Activated CD8-positive, alpha-beta memory T cell treated with anti-CD3 and anti-CD28 coated beads for 36 hours (primary cell): ENCODE results near the gene PDE4B. TPM values are rescaled to one million over a fixed set of nuclear protein-coding genes. Genes with fewer than 3 reads are reported as not detected.

Experiments used
- CTCF ChIA-PET: fragments of 350-600 bp; sonication (Branson Sonifier 250); formaldehyde crosslinking; loops from one replicate; lab custom pipeline; 2021; ENCODE audit warnings: antibody characterized with exemption; lab: Charles Lee
- POLR2A ChIA-PET: fragments of 350-600 bp; sonication (Branson Sonifier 250); formaldehyde crosslinking; loops from one replicate; lab custom pipeline; 2021; ENCODE audit warnings: antibody characterized with exemption; lab: Charles Lee
- total RNA-seq, 2 experiments: library from RNA; stranded (reverse); gene quantifications; one replicate each; pipeline ENCODE4 v1.2.3, GENCODE V29; 2021

Gene PDE4B
- total RNA-seq = 10 to 100 TPM; 32.2 to 33.8 TPM

DNA sequence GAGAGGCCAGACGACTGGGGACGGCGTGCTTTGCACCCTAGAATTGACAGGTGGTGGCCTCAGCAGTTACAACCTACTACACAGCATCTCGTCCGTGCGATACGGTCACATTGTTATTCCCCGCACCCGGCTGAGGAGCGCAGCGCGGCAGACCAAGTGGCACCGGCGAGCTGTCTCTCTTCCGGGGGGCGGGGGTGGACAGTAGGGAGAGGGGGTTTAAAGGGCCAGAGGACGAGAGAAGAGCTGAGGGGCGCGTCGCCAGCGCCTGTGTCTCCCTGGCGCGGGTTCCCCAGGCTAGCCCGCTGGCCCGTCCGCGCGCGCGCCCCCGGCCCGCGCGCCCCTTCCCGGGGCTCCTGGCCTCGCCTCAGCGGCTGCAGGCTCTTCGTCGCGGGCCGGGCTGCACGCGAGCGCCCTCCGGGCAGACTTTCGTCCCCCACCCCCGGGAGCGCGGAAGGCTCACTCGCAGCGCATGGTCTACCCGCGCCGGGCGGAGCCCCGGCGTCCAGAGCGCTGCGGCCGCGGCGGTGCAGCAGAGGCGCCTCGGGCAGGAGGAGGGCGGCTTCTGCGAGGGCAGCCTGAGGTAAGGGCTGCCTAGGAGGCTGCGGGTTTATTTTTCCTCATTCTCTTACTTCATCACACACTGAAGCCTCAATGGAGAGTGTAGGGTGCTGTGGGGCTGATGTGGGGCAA lies at the start of gene PDE4B:
Gene PDE4B (plus strand): TSS at position 227 of the 690 bp plus-strand sequence.
- CTCF ChIA-PET = no interaction called here
- POLR2A ChIA-PET = interaction anchor here (0.7 kb wide), 1 partner anchor 1891 kb away, joined by 3 read pairs; no protein-coding TSS in a partner anchor

DNA sequence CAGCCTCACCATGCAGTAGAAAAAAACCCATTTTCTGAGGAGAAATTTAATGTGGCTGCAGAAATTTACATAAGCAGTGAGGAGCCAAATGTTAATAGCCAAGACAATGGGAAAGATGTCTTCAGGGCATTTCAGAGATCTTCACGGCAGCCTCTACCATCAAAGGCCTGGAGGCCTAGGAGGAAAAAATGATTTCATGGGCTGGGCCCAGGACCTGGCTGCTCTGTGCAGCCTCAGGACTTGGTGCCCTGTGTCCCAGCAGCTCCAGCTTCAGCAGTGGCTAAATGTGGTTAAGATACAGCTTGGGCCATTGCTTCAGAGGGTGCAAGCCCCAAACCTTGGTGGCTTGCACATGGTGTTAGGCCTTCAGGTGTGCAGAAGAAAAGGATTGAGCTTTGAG lies 48.0 kb upstream of the PDE4B start:
- POLR2A ChIA-PET = no interaction called here
- CTCF ChIA-PET = no interaction called here

DNA sequence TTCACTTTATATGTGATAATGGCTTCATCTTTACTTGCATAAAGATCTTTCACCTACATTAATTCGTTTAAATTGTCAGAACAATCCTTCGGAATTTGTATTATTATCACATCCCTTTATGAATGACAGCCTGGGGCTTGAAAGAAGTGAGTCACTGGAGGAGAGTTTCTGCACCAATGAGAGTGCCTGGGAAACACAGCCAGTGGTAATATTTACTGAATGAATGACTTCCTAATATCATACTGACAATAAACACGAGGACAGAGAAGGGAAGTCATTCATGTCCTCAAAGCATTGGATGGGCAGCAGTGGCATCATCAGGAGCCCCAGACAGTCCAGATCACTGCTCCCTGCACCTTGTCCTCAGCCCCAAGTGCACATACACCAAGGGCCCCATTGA lies 40.7 kb upstream of the PDE4B start:
- CTCF ChIA-PET = no interaction called here

DNA sequence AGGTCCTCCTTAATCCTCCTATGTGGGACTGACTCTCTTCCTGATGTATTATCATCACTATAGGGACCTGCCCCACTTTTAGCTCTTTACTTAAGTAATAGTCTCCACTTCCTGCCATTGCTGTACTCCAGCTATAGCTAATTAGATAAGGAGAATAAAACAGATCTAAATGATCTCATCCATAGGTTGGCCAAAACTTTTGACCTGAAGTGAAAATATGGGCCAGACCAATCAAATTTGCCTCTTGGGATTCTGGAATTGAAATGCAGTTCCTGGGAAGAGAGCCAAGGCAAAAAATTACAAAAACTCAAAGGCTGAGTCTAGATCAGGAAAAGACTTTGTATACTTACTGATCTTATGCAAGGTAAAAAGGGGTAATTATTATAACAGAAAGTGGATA lies 36.1 kb upstream of the PDE4B start:
- ChIA-PET POLR2A (no interaction called here), CTCF (no interaction called here)

More for the DNA sequence above, 40.7 kb upstream of the PDE4B start:
- POLR2A ChIA-PET = no interaction called here

DNA sequence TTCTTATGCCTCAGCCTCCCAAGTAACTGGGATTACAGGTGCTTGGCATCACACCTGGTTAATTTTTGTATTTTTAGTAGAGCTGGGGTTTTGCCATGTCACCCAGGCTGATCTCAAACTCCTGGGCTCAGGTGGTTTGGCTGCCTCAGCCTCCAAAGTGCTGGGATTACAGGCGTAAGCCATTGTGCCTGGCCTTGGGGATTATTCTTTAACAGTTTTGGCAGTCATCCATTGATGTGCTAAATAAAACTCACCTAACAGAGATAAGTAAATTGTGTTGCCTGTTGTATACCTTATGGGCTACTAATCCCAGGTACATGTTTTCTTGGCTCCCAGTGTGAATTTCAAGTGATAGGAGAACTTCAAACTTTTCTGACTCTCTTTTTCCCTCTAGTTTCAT lies 35.2 kb upstream of the PDE4B start:
- CTCF ChIA-PET = no interaction called here
- POLR2A ChIA-PET = no interaction called here

DNA sequence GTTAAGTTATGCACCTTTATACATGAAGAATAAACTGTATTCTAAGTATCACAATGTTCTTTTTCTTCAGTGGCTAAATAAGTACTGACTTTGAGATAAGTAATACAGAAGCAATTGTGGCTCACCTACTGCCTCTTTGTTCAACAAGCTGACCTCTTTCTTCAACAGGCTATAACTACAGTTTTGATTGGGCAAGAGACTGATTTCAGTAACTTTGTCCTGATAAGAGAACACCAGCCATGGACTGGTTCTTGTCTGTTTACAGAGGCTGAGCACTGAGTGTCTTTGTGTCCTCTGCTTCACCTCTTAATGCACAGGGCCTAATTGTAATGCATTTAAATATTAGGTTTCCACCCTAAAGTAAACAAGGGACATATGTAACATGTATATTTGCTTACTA lies 34.6 kb upstream of the PDE4B start:
- CTCF ChIA-PET = no interaction called here
- POLR2A ChIA-PET = no interaction called here

DNA sequence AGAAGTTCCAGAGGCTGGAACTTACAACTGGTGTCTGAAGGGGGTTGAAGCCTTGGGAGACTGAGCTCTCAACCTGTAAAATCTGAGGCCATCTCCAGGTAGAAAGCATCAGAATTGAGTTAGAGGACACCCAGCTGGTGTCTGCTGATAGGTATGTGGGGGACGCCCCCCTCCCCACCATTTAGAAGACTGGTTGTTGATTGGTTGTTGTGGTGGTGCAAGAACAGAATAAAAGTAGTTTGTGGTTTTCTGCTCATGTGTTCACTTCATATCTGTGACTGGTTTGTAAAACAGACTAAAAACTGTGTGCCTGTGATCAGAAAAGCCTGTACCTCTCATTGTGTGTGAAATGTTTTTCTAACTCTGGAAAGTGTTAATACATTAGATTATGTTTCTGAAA lies 33.2 kb upstream of the PDE4B start:
- POLR2A ChIA-PET = no interaction called here
- CTCF ChIA-PET = no interaction called here

DNA sequence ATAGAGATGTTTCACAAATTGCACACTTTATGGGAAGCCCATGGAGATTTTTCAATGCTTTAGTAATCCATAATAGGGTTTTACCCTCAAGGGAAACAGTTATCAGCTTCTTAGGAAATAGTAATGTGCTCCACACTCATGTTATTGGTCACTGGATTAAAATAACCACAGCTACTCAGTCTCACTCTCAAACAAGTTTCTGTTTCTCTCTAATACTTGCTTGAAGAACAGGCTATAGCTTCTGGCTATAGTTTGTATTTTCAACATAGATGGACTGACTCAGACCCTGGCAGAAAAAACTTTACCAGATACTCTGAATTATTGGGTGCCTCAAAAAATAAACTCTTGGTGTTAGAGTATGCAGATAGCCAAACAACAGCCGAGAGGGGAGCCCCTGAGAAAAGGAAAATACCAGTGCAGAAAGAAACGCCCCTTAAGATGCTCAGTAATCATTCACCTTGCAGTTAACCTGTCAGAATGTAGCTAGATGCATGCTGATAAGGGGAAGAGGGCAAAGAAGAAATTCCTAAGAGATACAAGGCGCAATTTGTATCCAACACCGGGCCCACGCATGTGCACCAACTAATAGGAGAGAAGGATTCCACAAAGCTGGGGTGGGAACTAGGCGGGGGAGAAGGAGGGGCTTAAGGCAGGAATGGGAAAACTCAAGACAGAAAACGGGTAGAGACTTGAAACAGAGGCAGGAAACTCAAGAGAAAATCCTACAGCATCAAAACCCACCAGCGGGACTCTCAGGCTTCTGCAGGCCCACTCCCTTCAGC lies 30.4 kb upstream of the PDE4B start:
- ChIA-PET CTCF (no interaction called here), POLR2A (no interaction called here)

DNA sequence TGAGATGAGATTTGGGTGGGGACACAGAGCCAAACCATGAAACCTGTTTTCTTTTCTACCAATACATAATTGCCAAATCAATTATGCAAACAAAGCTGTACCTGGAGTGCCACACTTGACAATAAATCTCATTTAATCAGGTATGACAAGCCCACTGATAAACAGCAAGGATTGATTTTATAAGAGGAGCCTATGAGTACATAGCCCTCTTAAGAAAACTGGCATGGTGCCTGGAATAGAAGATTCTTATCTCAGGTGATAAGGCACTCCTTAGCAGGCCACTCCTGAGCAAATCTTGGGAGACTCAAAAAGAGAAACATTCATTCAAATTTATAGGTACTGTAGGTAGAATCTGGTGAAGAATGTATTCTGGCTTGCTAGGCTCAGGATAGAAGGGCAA lies 28.6 kb upstream of the PDE4B start:
- CTCF ChIA-PET = no interaction called here
- POLR2A ChIA-PET = no interaction called here

DNA sequence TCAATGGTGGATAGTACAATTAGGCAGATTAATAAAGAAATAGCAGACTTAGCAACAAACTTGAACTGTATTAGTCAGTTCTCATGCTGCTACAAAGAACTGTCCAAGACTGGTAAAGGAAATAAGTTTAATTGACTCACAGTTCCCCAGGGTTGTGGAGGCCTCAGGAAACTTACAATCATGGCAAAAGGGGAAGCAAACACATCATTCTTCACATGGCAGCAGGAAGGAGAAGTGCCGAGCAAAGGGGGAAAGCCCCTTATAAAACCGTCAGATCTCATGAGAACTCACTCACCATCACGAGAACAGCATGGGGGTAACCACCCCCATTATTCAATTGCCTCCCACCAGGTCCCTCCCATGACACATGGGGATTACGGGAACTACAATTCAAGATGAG lies 27.1 kb upstream of the PDE4B start:
- POLR2A ChIA-PET = no interaction called here
- CTCF ChIA-PET = no interaction called here

DNA sequence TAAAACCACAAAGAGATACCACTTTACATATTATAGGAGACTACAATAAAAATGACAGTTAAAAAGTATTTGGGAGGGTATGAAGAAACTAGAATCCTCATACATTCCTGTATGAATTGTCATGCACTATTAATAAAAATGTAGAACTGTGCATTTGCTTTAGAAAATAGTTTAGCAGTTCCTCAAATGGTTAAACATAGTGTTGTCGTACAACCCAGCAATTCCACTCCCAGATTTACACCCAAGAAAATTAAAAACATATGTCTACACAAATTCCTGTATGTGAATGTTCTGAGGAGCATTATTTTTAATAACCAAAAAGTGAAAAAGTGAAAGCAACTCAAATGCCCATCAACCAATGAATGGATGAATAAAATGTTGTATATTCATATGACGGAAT lies 23.1 kb upstream of the PDE4B start:
- POLR2A ChIA-PET = no interaction called here
- CTCF ChIA-PET = no interaction called here

DNA sequence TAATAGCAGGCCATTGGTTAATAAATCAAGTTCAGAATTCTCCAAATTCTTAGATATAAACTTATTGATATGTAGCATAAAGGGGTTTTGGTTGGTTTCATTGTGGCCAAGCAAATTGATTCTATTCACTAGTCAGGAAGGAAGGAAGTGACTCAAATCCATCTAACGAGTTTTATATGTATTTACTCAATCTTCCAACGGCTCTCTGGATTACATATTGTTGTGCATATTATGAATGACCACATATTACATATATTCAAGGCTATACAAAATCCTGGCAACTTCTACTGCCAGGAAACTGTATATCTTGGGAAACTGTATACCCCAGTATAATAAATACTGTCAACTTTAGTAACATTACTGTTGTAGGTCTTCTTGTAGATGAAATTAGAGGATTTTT lies 20.1 kb upstream of the PDE4B start:
- CTCF ChIA-PET = no interaction called here
- POLR2A ChIA-PET = no interaction called here

DNA sequence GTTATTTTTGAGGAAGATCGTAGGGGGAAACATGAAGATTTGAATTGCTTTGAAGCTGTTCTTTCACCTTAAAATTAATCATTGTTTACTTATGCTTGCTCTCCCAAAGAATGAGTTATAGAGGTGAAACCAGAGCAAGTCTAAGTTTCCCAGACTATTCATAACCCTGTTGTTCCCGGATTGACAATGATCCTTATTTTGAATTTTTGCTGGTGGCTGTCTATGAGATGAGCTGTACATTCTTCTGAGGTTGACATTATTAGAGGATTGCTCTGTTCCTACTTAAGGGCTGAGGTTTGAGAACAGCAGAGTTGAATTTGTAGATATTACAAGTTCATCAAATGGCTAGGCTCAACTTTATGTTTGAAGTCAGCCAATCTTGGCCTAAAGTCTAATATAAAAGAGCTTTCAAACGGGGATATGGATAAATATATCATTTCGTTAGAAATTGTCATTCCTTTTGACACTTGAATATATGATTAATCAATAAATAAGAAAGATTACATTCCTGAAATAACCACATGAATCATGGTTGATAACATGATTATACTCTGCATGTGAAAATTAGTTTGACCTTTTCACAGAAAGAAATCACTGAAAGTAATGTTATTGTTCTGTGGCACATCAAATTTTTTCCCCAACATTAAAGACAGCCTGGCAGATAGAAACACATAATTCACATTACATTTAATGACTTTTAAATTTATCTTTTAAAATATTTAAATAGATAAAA lies 19.1 kb upstream of the PDE4B start:
- POLR2A ChIA-PET = no interaction called here
- CTCF ChIA-PET = no interaction called here

DNA sequence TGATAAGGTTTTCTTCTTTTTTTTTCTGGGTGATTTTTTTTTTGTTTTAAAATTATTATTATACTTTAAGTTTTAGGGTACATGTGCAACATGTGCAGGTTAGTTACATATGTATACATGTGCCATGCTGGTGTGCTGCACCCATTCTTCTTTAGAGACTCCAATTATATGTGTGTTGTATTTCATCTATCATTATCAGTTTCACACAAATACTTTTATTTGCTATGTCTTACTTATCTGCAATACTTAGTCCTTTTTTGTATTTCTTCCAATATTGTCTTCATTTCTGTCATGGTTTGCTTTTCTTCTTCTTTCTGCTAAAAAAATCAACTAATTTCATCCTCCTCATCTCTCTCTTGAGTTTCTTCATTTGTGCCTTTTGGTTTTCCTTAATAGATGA lies 3.9 kb upstream of the PDE4B start:
- CTCF ChIA-PET = no interaction called here

DNA sequence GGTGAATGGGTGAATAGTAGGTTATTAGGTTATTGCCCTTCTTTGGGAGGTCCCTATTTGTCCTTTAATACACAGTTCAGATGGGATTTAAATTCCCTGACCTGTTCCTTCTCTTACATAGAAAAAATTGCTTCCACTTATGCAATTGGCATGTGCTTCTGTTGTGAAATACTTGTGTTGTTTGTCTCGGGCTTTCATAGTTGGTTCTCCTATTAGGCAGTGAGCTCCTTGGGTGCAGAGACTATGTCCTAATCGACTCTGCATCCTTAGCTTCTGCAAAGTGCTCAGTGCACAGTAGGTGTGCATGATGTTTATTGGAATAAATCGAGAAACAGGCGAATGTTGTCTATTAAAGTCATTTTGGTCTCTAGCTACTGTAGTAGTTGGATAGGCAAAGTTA lies 1.3 kb upstream of the PDE4B start:
- POLR2A ChIA-PET = no interaction called here
- CTCF ChIA-PET = no interaction called here

More for the DNA sequence above, 3.9 kb upstream of the PDE4B start:
- POLR2A ChIA-PET = no interaction called here

DNA sequence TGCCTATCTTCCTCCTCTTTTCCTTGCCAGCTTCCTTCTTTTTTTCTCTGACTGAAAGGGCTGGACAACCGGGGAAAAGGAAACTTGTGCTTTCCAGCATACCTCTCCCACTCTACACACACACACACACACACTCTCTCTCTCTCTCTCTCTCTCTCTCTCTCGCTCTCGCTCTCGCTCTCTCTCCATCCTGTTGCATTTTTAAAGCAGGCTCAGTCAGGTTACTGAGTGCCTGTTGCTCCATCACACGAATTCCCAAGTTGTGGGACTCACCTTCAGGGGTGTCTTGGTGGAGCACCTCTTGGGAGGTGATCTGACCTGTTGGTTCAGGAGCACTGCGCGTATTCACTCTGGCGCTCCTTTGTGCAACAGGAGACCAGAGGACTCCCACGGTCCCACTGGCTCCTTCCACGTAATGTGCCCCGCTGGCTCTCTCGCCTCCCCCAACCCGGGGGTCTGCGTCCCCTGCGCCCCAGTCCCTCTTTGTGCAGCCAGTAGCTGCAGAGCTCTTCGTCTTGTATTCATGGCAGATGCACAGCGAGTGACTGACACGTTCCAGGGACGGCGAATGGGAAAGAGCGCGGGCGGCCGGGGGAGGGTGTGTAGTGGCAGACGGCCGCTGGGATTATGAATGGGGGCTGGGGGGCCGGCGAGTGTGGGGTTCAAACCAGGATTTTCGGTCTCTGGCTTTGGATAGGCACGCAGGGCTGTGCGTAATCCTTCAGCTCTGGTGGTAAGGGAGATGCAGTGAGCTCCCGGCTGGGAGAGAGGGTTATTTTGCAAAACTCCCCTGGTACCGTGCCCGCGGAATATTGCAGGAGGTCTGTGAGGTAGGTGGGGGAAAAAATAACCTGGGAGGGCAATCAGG lies 660 bp upstream of the PDE4B start:
- POLR2A ChIA-PET = interaction anchor here (0.7 kb wide), 1 partner anchor 1892 kb away, joined by 3 read pairs; no protein-coding TSS in a partner anchor
- CTCF ChIA-PET = no interaction called here

DNA sequence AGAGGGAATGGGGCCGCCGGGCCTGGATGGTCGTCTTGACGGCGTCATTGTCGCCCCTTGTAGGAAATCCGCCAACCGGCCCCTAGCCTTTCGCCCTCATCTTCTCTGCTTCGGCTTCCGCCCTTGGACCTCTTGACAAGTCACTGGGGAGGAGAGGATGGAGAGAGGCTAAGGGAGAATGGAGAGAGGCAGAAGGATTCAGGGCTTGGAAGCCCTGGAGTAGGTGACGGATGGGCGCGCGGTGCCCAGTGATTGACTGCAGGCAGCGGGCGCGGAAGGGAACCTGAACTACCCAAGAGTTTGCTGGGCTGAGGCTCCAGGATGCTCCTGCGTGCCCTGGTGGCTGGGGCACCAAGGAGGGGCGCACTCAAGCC lies 651 bp downstream of the PDE4B start:
- ChIA-PET CTCF (no interaction called here), POLR2A (no interaction called here)

DNA sequence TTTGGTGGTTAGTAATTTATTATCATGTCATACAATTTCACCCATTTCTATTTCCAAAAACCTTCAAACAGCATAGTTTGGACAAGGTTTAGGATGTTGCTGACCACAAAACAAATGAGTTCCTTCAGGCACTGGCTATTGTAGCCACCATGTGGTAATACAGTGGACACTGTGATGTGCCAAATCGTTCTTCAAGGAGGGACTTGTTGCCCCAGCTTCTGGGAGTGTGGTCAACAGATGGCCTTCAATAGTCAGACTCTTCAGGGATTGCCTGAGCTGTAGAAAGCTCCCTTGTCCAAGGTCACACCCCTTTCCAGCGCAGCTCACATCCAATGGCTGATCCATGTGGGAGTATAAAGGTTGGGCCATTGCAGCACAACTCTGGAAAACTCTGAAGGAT lies 2.6 kb downstream of the PDE4B start:
- POLR2A ChIA-PET = no interaction called here
- CTCF ChIA-PET = no interaction called here

DNA sequence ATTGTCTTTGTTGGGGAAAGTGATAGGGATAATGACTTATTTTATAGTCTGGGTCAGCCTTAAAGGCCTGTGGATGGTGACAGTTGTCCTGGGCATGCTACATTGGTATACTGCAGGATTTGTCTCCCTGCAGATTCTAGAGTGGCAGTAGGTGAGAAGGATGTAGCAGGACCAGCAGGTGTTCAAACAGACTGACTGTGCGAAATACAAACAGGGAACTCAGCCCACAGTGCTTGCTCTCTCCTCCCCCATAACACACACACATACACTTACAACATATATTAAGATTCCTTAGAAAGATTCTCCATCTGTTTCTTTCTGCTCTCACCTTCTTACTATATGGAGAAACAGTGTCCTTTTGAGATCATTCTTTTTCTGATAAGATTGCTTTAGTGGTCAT lies 6.9 kb downstream of the PDE4B start:
- POLR2A ChIA-PET = no interaction called here
- CTCF ChIA-PET = no interaction called here

DNA sequence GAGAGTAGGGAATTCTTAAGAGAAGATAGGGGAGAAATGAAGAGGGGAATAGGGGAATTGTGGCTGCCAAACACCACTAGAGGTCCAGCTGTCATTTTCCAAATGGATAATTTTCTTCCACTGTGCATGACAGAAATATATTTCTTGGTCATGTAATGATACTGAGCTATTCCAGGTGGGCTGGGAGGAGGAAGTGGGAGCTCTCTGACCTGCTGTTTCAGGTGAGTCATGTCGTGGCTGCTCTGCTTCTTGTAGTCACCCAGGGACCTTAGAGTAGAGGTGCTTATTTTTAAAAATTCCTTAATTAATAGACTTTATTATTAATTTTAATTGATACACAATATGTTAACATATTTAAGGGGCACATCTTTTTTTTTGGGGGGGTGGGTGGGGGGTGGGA lies 11.9 kb downstream of the PDE4B start:
- ChIA-PET CTCF (no interaction called here), POLR2A (no interaction called here)
